Measurements from ENCODE around the gene HBG1.
"Not testable (repeated sequence)": the region's sequence is repeated elsewhere in the genome, so short reads cannot be mapped to it uniquely, and the experiment has no call there.

The HBG1 gene

DNA sequence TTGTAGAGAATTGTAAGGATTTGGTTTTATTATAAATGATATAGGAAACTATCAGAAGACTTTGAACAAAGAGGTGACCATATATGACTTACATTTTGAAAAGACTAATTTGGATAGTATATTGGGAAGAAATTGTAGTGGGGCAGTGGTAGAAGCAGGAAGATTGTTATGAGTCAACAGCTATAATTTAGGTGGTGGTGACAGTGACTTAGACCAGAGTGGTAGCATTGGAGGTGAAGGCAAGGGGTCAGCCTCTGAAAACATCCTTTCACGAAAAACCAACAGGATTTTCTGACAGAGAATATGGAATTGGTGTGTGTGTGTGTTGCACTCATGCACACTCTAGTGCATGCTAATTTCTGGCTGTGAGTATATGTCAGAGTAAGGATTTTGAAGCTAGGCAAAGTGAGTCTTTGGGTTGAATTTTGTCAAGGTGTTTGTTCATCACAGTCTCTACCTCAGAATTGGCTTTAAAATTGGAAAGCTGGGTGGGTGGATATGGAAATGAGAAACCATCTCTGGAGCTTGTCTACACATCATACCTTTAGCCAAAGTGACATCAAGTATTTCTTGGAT, 28.2 kb upstream of the HBG1 start:
- DNase-seq (ENCODE audit: low read depth), result no peak

DNA sequence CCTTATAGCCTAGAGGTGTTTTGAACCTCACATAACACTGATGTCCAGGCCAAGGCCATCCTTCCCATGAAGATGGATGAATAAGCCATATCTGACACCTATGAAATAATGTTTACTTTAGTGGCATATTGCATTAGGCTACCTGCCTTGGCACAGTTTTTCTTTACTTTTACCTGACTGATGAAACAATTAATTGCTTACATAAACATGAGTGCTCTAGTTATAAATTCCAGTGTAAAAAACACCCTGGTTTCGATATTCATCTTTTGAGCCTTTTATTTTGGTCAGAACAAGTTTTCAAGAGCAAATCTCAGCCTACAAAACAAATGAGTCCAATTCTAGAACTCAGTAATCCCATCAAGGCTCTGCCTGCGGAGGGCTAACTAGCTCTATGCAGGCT, 27.0 kb upstream of the HBG1 start:
- DNase-seq (ENCODE audit: low read depth), result no peak

DNA sequence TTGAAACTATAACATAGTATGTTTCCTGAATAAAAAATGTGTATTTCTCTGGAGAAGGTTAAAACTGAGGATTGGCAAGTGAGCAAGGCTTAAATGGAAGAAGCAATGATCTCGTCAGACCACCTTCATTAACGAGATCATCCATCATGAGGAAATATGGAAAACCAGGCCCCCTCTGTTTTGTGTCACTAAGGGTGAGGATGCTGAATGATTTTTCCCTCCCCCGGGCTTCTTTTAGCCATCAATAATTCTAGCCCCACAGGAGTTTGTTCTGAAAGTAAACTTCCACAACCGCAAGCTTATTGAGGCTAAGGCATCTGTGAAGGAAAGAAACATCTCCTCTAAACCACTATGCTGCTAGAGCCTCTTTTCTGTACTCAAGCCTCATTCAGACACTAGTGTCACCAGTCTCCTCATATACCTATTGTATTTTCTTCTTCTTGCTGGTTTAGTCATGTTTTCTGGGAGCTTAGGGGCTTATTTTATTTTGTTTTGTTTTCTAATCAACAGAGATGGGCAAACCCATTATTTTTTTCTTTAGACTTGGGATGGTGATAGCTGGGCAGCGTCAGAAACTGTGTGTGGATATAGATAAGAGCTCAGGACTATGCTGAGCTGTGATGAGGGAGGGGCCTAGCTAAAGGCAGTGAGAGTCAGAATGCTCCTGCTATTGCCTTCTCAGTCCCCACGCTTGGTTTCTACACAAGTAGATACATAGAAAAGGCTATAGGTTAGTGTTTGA, 25.9 kb upstream of the HBG1 start:
- DNase-seq (ENCODE audit: low read depth), result no peak

DNA sequence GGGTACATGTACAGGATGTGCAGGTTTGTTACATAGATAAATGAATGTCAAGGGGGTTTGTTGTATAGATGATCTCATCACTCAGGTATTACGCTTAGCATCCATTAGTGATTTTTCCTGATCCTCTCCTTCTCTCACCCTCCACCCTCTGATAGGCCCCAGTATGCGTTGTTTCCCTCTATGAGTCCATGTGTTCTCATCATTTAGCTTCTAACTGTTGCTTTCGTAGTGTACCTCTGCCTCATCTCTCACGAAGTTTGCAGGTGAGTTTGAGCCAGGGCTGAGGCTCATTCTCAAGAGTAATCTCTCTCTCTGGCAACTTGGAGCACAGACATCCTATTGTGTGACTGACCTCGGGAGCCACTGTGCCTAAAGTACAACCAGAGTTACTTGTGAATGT, 24.7 kb upstream of the HBG1 start:
- no peak for DNase-seq (ENCODE audit: low read depth)

DNA sequence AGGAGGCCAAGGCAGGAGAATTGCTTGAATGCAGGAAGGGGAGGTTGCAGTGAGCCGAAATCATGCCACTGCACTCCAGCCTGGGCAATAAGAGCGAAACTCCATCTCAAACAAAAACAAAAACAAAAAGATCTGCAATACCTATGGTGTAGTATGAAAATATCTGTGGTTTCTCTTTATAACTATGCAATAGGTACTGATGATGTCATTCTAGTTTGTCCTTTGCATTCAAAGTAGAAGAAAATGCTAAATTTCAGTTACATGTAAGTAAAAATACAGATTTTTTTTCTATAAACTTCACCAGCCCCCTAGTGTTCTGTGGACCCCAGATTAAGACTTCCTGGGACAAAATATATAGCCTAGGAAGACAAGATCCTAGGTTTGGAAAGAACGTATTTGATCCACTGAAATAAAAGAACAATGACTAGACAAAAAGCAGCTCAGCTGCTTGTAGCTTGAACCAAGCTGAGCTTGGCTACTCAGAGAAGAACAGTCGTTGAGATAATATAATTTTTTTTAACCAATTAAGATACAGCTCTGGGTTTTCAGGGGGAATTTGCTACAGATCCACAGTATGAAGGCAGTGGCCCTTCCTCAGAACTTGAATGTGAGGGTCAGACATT, 22.8 kb upstream of the HBG1 start:
- no peak for DNase-seq (ENCODE audit: low read depth)

DNA sequence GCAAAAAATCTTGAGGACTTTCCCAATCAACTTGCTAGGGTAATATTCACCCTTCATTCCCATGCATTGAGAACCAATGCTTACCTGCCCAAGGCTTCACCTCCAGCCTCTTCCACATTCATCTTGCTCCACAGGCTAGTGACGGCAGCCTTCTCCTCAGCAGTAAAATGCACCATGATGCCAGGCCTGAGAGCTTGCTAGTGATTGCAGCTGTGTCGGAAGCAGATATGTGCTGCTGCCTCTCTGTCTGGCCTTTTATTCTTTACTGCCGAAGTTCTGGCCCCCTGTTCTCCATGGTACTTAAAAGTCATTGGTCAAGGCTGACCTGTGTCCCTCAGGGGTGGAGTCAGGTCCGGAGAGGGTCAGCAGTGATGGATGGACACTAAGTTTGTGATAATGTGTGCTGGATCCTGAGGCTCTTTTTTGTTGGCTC, 20.1 kb upstream of the HBG1 start, which contains the start of gene HBE1:
TSS of gene HBE1 (minus strand) at position 231 of the 433 bp plus-strand sequence. CDS start at position 176, 55 bp downstream.
- no peak for DNase-seq (ENCODE audit: low read depth)

DNA sequence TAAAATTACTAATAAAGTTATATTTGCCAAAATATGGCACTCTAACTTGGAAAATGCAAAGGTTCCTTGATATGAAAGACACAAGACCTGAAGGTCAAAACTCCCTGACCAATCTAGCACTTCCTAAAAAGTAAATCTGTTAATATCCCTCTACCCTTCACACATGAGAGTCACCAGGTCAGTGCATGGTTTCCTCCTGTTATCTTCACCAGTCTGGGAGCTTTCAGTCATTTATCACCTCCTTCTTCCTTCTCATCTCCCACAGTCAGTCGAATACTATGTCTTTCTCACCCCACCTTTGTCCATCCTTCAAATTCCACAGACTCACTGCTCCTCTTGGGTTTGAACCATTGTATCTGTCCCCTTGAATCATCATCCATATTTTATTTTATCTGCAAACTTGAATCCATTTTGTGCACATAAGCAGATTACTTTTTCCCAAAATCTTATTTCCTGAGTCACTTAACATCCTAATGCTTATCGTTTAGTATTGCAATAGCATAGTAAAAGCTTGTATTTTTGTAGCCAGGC, 17.4 kb upstream of the HBG1 start:
- no peak for DNase-seq (ENCODE audit: low read depth)

DNA sequence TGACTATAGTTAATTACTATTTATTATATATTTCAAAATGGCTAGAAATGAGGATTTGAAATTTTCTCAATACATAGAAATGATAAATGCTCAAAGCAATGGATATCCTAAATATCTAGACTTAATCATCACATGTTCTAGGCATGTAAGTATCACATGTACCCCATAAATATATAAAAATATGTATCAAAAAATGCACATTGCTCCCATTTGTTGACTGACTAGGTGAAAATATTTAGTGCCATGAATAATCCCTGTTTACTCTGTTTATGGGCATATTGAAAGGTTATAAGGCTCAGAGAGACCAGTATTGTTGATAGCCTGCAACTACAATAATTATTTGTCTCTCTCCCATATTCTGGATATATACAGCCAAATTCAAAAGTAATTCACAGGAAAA, 17.0 kb upstream of the HBG1 start:
- no peak for DNase-seq (ENCODE audit: low read depth)

DNA sequence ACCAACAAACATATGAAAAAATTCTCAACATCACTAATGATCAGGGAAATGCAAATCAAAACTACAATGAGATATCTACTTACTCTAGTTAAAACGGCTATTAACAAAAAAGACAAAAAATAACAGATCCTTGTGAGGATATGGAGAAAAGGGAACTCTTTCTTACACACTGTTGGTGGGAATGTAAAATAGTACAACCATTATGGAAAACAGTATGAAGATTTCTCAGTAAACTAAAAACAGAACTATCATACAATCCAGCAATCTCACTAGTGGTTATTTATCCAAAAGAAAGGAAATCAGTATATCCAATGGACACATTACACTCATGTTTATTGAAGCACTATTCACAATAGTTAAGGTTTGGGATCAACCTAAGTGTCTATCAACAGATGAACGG, 16.2 kb upstream of the HBG1 start:
- no peak for DNase-seq (ENCODE audit: low read depth)

DNA sequence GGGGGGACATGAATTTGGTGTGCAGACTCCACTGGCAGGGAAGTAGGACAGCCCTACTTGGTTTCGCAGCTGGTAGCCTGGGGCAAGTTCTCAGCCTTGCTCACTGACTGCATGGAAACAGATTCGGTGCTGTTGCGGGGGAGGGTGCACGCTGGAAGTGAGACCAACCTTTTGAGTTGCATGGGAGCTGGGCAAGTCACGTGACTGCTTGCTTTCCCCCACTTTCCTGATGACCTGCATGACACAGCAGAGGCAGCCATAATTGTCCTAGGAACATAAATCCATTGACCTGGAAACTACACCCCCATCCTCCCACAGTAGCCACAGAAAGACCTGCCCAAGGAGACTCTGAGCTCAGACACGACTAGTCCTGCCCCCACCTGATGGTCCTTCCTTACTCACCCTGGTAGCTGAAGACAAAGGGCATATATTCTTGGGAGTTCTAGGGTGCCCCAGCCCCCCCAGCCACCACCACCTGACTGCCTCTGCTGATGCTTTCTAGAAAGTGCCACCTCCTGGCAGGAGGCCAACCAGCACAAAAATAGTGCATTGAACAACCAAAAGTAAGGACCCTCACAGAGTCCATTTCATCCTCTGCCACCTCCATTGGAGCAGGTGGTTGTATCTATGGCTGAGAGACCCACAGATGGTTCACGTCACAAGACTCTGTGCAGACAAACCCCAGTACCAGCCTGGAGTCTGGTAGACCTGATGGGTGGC, 9.0 kb upstream of the HBG1 start:
- DNase-seq (ENCODE audit: low read depth), result no peak

DNA sequence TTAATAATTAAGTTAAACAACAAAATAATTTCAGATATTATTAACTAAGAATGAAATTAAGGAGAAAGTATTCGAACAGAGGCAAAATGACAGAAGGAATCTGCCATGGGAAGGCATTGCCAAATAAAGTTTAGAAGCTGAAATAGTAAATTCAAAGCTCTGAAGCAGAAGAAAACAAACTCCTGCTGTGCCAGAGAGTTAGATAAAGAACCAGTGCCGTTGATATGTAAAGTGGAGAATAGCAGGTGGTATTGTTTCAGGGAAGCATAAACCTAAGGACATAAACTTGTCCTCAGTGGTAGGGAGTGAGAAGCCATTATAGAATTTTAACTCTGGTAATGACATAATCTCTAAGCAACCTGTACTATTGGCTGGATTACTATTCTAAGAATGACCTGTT, 7.6 kb upstream of the HBG1 start:
- DNase-seq (ENCODE audit: low read depth), result no peak

DNA sequence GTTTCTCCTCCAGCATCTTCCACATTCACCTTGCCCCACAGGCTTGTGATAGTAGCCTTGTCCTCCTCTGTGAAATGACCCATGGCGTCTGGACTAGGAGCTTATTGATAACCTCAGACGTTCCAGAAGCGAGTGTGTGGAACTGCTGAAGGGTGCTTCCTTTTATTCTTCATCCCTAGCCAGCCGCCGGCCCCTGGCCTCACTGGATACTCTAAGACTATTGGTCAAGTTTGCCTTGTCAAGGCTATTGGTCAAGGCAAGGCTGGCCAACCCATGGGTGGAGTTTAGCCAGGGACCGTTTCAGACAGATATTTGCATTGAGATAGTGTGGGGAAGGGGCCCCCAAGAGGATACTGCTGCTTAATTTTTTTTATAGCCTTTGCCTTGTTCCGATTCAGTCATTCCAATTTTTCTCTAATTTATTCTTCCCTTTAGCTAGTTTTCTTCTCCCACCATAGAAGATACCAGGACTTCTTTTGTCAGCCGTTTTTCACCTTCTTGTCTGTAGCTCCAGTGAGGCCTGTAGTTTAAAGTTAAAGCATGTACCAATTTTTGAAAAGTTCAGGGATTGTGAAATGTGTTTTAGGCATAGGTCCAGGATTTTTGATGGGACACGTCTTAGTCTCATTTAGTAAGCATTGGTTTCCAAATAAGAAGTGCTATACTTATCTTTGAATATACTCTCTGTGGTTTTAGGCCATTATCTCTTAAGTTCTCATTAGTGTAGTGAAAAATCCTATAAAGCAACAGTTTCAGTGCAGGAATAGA, 5.2 kb upstream of the HBG1 start, which contains the start of gene HBG2:
TSS of gene HBG2 (minus strand) at position 136 of the 768 bp plus-strand sequence. CDS start at position 83, 53 bp downstream.
- DNase-seq (ENCODE audit: low read depth), result not testable (repeated sequence)

DNA sequence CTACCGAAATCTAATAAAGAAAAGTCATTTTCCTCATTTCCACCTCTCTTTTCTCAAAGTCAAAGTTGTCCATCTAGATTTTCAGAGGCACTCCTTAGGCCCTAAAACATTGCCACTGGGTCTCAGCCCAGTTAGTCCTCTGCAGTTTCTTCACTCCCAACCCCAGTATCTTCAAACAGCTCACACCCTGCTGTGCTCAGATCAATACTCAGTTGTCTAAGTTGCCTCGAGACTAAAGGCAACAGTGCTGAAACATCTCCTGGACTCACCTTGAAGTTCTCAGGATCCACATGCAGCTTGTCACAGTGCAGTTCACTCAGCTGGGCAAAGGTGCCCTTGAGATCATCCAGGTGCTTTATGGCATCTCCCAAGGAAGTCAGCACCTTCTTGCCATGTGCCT, 4.4 kb upstream of the HBG1 start:
- DNase-seq (ENCODE audit: low read depth), result not testable (repeated sequence)

DNA sequence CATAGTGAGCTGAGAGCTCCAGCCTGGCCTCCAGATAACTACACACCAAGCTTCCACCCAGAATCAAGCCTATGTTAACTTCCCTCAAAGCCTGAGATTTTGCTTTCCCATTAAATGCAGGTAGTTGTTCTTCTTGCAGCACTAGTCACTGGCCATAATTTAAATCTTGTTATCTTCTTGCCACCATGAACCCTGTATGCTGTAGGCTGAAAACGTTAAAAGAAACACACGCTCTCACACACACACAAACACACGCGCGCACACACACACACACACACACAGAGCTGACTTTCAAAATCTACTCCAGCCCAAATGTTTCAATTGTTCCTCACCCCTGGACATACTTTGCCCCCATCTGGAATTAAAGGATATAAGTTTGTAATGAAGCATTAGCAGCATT, 3.8 kb upstream of the HBG1 start:
- DNase-seq (ENCODE audit: low read depth), result not testable (repeated sequence)

DNA sequence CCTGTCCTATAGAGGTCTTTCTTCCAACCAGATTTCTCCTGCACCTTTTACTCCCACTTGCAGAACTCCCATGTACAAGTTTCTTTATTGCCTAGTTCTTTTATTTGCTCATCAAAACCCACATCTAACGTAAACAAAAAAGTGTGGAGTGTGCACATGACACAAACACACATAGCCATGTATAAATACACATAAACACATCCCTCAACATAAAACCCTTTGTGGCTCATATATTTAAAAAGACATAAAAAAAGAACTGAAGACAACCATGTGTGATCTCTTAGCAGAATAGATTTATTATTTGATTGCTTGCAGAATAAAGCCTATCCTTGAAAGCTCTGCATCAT, 3.2 kb upstream of the HBG1 start:
- no peak for DNase-seq (ENCODE audit: low read depth)

DNA sequence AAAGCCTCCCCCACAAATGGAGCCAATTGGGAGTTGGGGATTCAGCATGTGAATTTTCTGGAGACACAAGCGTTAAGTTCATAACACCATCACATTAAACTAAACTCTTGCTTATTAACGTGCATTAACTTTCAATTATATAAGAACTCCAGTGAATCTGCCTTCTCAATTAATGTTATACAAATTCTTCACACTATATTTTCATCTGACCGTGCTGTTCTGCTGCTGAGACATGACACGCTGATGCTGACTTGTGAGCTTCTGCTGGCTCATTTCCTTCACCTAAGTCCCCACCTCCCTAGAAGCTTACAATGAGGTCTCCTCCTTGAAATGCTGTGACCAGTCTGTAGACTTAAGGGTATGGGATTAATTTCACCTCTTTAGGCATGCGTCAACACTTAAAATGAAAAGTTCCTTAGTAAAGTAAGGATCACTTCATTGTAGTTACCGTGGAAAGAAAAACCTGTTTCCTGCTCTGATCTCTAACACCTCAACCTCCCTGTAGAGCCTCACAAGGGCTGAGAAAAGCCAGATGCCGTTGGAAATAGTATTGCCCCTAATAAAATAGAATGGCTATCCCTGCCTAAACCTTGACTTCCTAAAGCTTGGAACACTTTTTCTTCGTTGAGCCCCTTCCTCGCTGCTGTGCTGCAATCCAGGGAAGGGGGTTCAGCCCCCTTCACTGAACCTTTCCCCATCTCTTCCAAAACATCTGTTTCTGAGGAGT, 2.7 kb upstream of the HBG1 start:
- no peak for DNase-seq (ENCODE audit: low read depth)

DNA sequence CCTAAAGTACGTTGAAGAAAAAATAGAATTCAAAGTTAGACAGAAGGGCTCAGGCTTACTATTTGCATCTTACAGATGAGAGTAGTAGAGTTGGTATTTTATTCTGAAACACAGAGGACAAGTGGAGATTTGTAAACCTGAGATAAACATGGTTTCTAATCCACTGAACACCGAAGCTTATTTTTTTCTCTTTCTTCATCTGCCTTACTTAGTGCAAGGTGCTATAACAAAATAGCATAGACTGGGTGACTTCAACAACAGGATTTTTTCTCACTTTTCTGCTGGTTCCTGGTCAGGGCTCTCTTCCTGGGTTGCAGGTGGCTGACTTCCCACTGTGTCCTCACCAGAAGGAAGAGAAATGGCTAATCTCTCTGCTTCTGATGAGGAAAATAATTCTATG, 2.1 kb upstream of the HBG1 start:
- no peak for DNase-seq (ENCODE audit: low read depth)

DNA sequence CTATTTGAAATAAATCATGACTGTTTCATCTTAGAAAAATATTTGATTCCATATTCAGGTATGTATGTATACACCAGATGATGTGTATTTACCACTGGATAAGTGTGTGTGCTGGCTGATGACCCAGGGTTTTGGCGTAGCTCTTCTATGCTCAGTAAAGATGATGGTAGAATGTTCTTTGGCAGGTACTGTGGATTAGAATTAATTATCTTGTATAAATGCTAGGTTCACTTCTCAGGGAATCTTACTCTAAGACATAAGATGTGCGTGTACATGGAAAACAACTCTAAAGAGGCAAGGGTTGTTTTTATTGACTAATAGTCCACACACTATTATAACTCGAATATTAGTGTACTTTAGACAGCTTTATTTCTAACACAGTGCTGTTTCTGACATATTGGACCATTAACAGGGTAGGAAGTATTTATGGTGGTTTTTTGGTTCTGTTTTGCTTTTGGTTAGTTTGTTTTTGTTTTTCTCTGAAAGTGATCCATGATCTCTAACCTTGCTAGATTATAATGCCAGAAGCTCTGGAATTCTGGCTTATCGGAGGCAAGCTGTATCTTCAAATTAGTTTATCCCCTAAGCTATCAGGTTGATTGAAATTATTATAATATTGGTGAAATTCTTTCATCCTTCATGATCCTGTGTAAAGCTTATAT, 1.0 kb upstream of the HBG1 start:
- no peak for DNase-seq (ENCODE audit: low read depth)

DNA sequence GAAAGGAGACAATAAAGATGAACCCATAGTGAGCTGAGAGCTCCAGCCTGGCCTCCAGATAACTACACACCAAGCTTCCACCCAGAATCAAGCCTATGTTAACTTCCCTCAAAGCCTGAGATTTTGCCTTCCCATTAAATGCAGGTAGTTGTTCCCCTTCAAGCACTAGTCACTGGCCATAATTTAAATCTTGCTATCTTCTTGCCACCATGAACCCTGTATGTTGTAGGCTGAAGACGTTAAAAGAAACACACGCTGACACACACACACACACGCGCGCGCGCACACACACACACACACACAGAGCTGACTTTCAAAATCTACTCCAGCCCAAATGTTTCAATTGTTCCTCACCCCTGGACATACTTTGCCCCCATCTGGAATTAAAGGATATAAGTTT, 1.2 kb downstream of the HBG1 start:
- not testable (repeated sequence) for DNase-seq (ENCODE audit: low read depth)

DNA sequence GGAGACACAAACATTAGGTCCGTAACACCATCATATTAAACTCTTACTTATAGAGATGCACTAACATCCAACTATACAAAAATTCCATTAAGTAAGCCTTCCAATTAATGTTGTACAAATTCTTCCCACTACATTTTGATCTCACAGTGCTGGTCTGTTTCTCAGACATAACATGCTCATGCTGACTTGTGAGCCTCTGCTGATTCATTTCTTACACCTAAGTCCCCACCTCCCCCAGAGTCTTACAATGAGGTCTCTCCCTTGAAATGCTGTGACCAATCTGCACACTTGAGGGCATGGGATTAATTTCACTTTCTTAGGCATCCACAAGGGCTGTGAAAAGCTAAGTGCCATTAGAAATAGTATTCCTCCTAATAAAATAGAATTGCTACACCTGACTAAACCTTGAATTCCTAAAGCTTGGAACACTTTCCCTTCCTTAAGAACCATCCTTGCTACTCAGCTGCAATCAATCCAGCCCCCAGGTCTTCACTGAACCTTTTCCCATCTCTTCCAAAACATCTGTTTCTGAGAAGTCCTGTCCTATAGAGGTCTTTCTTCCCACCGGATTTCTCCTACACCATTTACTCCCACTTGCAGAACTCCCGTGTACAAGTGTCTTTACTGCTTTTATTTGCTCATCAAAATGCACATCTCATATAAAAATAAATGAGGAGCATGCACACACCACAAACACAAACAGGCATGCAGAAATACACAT, 2.0 kb downstream of the HBG1 start:
- DNase-seq (ENCODE audit: low read depth), result no peak

Measured in stimulated activated CD8-positive, alpha-beta memory T cell treated with anti-CD3 and anti-CD28 coated beads, Interleukin-15, amount 100 ng/mL, for 1 hour (primary cell).